ENCODE data around the gene MORF4L2.

MORF4L2 gene

DNA sequence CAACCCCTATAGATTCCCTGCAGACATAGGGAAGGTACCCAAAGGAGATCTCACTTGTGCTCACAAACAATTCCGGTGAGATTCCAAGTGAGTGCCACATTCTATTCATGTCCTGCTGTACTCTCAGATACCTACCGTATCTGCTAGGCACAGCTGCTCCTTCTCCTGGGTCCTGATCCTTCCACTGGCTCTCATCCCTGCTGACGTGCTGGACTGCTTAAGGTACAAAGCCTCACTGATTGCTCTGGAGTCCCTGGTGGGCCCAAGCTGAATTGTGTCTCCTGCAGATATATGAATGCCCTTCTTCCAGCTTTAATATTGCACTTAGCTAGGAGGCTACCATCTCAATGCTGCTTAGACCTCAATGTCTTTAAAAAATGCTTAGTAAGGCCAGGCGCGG is 55.4 kb downstream of the MORF4L2 start:
- no peak for DNase-seq

DNA sequence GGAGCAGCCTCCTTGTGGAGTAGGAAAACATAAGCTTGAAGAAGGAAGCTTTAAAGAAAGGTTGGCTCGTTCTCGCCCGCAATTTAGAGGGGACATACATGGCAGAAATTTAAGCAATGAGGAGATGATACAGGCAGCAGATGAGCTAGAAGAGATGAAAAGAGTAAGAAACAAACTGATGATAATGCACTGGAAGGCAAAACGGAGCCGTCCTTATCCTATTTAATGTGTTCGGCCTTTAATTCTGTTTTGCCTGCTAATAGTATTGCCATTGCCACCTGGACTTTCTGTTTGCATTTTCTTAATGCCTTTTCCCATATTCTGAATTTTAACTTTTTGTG is 56.4 kb downstream of the MORF4L2 start:
- no peak for DNase-seq

DNA sequence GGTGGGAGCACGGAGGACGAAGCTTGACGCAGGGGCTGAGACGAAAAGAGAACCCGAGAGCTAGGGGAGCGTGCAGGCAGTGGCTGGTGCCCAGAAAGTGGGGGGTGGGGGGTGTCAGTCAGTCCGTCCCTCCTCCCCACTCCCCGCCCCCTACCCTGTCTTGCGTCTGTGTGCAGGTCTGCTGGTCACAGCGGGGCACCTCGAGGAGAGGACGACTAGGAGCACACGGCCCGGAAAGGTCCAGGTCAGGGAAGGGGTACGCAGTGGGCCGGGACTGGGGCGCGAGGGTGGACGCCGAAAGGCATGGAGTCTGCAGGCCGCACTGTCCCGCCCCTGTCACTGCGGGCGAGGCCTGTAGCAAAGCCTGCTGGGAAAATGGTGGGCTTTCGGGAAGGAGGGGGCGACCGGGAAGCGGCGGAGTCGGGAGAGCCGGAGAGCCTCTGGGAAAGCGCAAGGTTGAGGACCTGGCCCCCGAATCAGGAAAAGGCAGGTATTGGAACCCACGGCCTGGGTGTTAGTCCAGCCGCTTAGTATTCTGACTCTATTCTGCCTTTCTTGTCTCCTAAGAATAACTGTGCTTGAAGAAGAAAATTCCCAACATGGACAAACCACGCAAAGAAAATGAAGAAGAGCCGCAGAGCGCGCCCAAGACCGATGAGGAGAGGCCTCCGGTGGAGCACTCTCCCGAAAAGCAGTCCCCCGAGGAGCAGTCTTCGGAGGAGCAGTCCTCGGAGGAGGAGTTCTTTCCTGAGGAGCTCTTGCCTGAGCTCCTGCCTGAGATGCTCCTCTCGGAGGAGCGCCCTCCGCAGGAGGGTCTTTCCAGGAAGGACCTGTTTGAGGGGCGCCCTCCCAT is 57.0 kb downstream of the MORF4L2 start:
- DNase-seq: peak; percentile 87

DNA sequence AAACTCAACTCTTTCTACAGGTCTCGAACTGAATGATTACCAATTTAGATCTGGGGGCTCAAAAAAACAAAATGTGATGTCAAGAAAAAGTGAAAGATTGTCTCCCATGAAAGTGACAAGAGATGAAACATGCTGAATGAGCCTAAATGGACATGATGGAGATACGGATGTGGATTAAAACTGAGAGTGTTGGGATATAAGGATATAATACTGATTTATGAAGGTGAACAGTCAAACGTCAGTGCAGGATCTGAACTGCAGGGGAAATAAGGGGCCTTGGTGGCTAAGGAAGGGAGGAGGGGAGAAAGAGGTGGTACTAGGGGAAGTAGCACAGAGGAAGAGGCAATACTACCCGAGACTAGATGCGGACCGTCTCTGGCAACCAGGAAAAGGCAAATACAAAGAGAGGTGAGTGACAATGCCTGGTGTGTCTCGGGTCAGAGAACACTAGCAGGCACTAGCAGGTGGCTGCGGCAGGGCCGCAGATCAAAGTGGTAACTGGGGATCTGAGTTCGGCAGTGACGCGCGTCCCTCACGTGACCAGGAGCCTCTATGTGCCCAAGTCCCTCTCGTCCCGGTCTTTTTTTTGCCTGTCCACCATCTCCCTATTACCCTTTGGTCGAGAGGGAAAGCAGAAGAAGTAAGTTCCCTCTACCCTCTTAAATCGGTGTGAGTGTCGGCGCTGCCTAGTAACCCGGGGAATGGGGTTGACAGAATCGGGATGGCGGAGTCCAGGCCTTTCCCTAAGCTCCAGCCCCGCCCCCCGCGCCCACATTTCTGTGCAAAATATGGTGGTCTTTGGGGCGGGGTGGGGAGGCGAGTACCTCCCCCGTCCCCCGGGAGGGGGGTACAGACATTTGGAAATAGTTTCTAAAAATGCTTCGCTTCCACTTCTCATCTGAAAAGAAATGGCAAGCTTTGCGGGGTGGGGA is 57.8 kb downstream of the MORF4L2 start, which contains the start of gene TCEAL1:
Gene TCEAL1 (plus strand): TSS at position 590 of the 932 bp plus-strand sequence. CDS start 942 bp downstream, outside the sequence.
- peak; percentile 79 for DNase-seq

DNA sequence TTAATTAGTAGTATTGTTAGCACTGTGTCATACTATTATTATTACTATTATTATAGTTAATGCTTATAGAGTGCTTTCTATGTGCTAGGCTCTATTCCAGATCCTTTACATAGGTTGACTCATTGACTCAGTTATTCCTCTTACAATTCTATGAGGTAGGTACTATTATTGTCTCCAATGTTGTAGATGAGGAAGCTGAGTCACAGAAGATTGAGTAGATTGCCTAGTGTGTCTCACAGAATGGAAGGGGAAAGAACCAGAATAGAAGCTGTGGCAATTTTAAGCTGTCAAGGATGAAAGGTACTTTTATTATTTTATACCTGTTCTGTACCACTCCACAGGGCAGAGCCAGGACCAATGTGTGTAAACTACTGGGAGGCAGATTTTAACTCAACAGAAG is 59.6 kb downstream of the MORF4L2 start:
- no peak for DNase-seq
